ENCODE measurements around the gene PDZD2.

The PDZD2 gene

DNA sequence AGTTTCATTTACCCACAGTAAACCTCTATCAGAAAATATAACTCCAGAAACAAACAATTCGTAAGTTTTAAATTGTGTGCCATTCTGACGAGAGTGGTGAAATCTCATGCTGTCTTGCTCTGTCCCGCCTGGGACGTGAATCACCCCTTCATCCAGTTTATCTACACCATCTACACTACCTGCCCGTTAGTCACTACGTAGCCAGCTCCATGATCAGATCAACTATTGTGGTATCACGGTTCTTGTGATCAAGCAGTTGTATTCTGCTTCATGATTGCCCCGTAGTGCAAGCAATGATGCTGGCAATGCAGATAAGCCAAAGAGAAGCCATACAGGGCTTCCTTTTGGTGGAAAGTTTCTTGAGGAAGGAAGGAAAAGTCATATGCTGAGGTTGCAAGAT is 384.9 kb downstream of the PDZD2 start:
- Histone ChIP-seq H4K20me1 (ENCODE audit: insufficient read depth, low read length, poor library complexity, severe bottlenecking) (no peaks in the 10 kb centered on the region), H2AFZ (ENCODE audit: low read length) (0 out of 2 replicates have a peak overlapping the region, but pooled peaks have one; percentile 0), H3K36me3 (ENCODE audit: insufficient read depth, low read length) (no peaks in the 10 kb centered on the region), H3K4me1 (ENCODE audit: insufficient read depth, low read length, poor library complexity, severe bottlenecking) (peaks cover 5% of the 10 kb centered on the region), H3K9me3 (ENCODE audit: insufficient read depth, low read depth, low read length) (no peaks in the 10 kb centered on the region), H3K9me2 (replicated peaks; ENCODE audit: low read depth, low read length) (no peaks in the 10 kb centered on the region), H3K27me3 (ENCODE audit: insufficient read depth, low read length, poor library complexity, severe bottlenecking) (no peaks in the 10 kb centered on the region), H3K4me2 (ENCODE audit: low read depth, low read length, poor library complexity, severe bottlenecking) (no peak overlapping the region), H3K9ac (ENCODE audit: low read depth, low read length, poor library complexity, severe bottlenecking) (no peak overlapping the region), H3K4me3 (ENCODE audit: low read length, poor library complexity, severe bottlenecking) (no peak overlapping the region), H3K79me2 (ENCODE audit: insufficient read depth, low read length) (no peaks in the 10 kb centered on the region), H3F3A (ENCODE audit: low read depth) (no peaks in the 10 kb centered on the region)
- TF ChIP-seq, protein P1, sequence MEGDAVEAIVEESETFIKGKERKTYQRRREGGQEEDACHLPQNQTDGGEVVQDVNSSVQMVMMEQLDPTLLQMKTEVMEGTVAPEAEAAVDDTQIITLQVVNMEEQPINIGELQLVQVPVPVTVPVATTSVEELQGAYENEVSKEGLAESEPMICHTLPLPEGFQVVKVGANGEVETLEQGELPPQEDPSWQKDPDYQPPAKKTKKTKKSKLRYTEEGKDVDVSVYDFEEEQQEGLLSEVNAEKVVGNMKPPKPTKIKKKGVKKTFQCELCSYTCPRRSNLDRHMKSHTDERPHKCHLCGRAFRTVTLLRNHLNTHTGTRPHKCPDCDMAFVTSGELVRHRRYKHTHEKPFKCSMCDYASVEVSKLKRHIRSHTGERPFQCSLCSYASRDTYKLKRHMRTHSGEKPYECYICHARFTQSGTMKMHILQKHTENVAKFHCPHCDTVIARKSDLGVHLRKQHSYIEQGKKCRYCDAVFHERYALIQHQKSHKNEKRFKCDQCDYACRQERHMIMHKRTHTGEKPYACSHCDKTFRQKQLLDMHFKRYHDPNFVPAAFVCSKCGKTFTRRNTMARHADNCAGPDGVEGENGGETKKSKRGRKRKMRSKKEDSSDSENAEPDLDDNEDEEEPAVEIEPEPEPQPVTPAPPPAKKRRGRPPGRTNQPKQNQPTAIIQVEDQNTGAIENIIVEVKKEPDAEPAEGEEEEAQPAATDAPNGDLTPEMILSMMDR (conservative IDR thresholded peaks at IDR 0.05; ENCODE audit: low read length), result no peak
- no peak for TF ChIP-seq EZH2phosphoT487 (IDR thresholded peaks at IDR 0.05; ENCODE audit: borderline replicate concordance)

DNA sequence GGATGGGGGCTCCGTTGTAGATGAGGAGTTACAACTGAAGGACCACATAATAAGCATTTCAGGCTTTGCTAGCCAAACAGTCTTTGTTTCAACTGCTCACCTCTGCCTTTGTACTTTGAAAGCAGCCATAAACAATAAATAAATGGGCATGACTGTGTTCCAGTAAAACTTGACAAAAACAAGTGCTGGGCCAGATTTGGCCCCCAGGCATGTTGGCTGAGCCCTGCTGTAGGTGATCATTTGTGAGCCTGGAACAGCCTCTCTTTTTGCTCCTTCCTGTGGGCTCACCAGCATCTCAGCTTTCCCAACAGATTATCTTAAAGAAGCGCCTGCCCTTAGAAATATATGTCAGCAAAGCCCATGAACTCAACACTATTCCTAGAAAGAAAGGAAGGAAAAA is 385.8 kb downstream of the PDZD2 start:
- H3K27me3 ChIP-seq (ENCODE audit: insufficient read depth, low read length, poor library complexity, severe bottlenecking), result no peaks in the 10 kb centered on the region
- no peaks in the 10 kb centered on the region for H3K79me2 ChIP-seq (ENCODE audit: insufficient read depth, low read length)
- no peak overlapping the region for H3K4me3 ChIP-seq (ENCODE audit: low read length, poor library complexity, severe bottlenecking)
- no peaks in the 10 kb centered on the region for H4K20me1 ChIP-seq (ENCODE audit: insufficient read depth, low read length, poor library complexity, severe bottlenecking)
- no peak overlapping the region for H3K9ac ChIP-seq (ENCODE audit: low read depth, low read length, poor library complexity, severe bottlenecking)
- H3K36me3 ChIP-seq (ENCODE audit: insufficient read depth, low read length), result no peaks in the 10 kb centered on the region
- H3K9me3 ChIP-seq (ENCODE audit: insufficient read depth, low read depth, low read length), result no peaks in the 10 kb centered on the region
- H3F3A ChIP-seq (ENCODE audit: low read depth), result no peaks in the 10 kb centered on the region
- no peak overlapping the region for H3K4me2 ChIP-seq (ENCODE audit: low read depth, low read length, poor library complexity, severe bottlenecking)
- no peaks in the 10 kb centered on the region for H3K9me2 ChIP-seq (replicated peaks; ENCODE audit: low read depth, low read length)
- H2AFZ ChIP-seq (ENCODE audit: low read length), result no peak overlapping the region
- TF ChIP-seq EZH2phosphoT487 (IDR thresholded peaks at IDR 0.05; ENCODE audit: borderline replicate concordance), result no peak
- TF ChIP-seq, protein P1 (conservative IDR thresholded peaks at IDR 0.05; ENCODE audit: low read length), result no peak
- H3K4me1 ChIP-seq (ENCODE audit: insufficient read depth, low read length, poor library complexity, severe bottlenecking), result peaks cover 5% of the 10 kb centered on the region

DNA sequence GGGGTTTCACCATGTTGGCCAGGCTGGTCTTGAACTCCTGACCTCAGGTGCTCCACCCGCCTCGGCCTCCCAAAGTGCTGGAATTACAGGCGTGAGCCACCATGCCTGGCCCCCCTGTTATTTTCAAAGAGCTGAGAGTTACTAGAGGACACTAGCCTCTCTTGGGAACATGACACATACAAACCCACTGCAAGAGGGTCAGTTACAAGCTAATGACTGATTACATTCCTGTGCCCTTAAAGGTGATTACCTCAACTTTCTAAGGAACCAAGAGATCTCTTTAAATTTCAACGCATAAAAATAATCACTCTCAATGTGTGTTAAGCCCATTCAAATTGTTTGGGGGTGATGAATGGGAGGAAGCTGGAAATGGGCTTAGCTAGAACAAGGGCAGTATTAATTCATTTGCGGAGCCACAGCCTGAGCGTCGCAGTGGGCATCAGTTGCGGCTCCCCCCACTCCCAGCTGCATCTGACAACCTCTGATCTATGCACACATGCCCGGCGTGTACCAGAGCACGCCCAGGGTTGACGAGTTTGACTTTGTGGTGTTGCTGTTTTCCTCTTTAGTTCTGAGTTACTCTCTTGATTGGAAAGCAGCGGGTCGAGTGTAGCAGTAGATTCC is 388.3 kb downstream of the PDZD2 start:
- Histone ChIP-seq H3K4me3 (ENCODE audit: low read length, poor library complexity, severe bottlenecking) (no peak overlapping the region), H4K20me1 (ENCODE audit: insufficient read depth, low read length, poor library complexity, severe bottlenecking) (no peaks in the 10 kb centered on the region), H2AFZ (ENCODE audit: low read length) (no peak overlapping the region), H3K27me3 (ENCODE audit: insufficient read depth, low read length, poor library complexity, severe bottlenecking) (no peaks in the 10 kb centered on the region), H3K4me1 (ENCODE audit: insufficient read depth, low read length, poor library complexity, severe bottlenecking) (peaks cover 15% of the 10 kb centered on the region), H3K9me2 (replicated peaks; ENCODE audit: low read depth, low read length) (no peaks in the 10 kb centered on the region), H3K36me3 (ENCODE audit: insufficient read depth, low read length) (no peaks in the 10 kb centered on the region), H3K79me2 (ENCODE audit: insufficient read depth, low read length) (no peaks in the 10 kb centered on the region), H3K9ac (ENCODE audit: low read depth, low read length, poor library complexity, severe bottlenecking) (no peak overlapping the region), H3K4me2 (ENCODE audit: low read depth, low read length, poor library complexity, severe bottlenecking) (no peak overlapping the region), H3K9me3 (ENCODE audit: insufficient read depth, low read depth, low read length) (no peaks in the 10 kb centered on the region), H3F3A (ENCODE audit: low read depth) (no peaks in the 10 kb centered on the region)
- TF ChIP-seq, protein P1 (conservative IDR thresholded peaks at IDR 0.05; ENCODE audit: low read length), result no peak
- TF ChIP-seq EZH2phosphoT487 (IDR thresholded peaks at IDR 0.05; ENCODE audit: borderline replicate concordance), result no peak

Data from Loucy (cell line).